HG02610 (cell line): ENCODE data around the gene NAP1L4.
"Not testable (repeated sequence)": the region's sequence is repeated elsewhere in the genome, so short reads cannot be mapped to it uniquely, and the experiment has no call there.

Source experiments
- ATAC-seq: cut with Tn5 transposase; IDR thresholded peaks from one replicate; pipeline ENCODE4 v1.9.1; 2021; ENCODE audit warnings: mild to moderate bottlenecking, moderate library complexity; ENCODE audit not compliant: unreplicated experiment

NAP1L4 gene

GRCh38 chr11:2911785-2912391 is 80.2 kb downstream of the NAP1L4 start:
- ATAC-seq, result no peak

GRCh38 chr11:2911088-2911784 is 80.9 kb downstream of the NAP1L4 start:
- ATAC-seq, result no peak

- no peak for ATAC-seq
Measured at GRCh38 chr11:2910401-2910955, 81.7 kb downstream of the NAP1L4 start.

DNA sequence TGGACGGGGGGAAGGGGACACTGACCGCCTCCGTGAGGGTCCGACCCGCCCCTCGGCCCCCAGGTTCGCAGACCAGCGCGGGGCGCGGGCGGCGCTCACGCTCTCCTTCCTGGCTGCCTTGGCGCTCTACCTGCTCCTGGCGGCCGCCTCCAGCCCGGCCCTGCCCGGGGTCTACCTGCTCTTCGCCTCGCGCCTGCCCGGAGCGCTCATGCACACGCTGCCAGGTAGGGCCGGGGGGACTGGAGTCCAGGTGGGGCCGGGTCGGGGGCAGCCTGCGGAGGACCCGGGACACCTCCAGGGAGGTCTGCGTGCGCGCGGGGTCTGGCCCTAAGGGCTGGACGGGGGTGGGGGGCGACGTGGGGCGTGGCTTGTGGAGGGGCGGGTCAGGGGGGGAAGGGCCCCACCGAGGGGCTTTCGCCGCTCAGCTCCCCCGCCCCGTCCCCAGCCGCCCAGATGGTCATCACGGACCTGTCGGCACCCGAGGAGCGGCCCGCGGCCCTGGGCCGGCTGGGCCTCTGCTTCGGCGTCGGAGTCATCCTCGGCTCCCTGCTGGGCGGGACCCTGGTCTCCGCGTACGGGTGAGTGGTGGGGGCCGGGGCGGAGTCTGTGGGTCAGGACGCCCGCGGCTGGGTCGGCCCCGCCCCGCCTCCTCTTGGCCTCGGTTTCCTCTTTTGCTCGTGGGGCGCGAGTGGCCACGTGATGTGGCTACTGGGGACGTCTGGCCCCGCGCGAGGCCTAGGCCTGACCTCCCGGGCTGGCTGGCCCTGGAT is 82.8 kb downstream of the NAP1L4 start:
- ATAC-seq, result no peak

DNA sequence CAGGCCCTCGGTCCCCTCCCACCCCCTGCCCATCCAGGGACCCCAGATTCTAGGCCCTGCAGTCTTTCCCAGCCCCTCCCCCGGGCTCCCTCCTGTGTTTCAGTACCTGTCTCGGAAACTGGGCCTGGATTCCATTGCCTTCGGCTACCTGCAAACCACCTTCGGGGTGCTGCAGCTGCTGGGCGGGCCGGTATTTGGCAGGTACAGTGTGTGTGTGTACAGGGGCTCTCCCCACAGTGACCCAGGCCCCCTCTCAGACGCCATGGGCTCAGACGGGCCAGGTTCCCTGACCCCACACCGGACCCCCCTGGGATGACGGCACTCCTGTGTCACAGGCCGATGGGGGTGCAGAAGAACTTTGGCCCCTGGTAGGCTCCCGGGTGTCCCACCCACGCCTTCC is 84.0 kb downstream of the NAP1L4 start:
- no peak for ATAC-seq

DNA sequence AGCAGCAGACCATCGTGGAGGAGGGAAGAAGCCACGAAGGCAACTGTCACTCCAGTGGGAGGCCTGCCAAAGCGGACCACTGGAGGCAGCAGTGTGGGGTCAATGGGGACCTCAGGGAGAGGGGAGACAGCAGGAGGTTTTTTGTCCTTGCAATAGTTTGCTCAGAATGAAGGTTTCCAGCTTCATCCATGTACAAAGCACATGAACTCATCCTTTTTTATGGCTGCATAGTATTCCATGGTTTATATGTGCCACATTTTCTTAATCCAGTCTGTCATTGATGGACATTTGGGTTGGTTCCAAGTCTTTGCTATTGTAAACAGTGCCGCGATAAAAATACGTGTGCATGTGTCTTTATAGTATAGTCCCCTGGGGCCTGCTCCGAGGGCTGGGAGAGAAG is 86.8 kb downstream of the NAP1L4 start:
- ATAC-seq, result not testable (repeated sequence)

DNA sequence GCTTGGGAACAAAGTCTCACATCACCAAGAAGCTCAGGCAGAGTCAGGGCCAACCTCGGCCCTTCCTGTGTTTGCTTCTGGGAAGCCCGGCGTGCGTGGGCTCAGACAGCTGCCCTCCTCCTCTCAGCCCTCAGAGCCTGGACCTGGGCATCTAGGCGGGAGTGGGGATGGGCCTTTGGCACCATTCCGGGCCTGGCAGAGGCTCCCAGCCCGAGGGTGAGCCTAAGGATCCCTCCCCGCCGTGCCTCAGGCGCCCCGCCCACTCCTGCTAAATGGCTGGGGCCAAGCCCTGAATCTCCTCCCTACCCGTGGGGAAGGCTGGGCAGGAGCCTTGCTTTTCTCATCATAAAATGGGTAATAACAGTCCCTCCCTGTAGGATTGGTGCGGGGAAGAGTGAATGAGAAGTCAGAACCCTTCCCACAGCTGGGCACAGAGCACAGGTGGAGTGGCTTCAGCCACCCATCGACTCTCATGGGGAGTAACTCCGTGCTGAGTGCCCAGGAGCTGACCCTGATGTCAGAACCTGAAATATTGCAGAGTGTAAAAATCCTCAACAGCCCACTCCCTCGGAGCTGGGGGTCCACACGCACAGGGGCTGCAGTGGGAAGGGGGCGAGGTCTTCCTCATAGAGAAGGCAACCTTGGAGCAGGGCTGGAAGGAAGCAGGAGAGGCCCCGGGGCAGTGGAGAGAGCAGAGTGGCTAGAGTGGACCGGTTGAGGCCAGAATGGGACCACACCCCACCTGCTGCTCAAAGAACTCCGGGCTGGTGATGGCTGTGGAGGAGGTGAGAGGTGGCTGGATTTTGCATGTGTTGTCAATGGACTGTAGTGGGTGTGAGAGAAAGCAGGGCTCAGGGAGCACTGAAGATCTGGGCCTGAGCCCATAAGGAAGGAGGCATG is 87.7 kb downstream of the NAP1L4 start:
- ATAC-seq, result no peak

GRCh38 chr11:2903672-2904011 is 88.5 kb downstream of the NAP1L4 start:
- no peak for ATAC-seq

GRCh38 chr11:2902784-2903671 is 89.1 kb downstream of the NAP1L4 start:
- no peak for ATAC-seq

- peak; percentile 93 for ATAC-seq
Measured at GRCh38 chr11:2901854-2902783, 90.0 kb downstream of the NAP1L4 start.

DNA sequence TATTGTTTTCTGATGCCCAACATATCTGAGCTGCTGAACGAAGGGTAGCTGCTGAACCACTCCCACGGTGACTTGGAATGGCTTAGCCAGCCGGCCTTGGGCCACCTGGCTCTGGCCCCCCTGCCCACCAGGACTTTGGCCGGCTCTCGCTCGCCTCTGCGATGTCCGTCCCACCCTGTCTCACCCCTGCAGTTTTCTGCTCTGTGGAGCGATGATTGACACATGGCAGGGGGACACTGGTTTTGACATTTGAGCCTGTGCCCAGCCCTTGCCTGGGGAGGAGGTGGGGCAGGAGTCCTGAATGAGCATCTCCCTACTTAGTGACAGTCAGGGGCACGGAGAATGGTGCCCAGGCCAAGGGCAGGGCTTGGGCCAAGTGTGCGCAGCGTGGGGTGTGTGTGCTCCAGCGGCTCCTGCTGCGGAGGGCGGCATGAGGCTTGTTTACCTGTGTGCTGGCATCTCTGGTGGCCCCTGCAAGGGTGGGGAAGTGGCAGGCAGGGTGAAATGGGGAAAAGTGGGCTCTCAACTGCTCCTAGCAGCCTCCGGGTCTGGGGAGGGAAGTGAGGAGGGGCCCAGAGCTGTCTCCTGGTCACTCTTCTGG is 90.8 kb downstream of the NAP1L4 start:
- no peak for ATAC-seq

- no peak for ATAC-seq
Measured at GRCh38 chr11:2899080-2899783, 92.9 kb downstream of the NAP1L4 start.

- no peak for ATAC-seq
Measured at GRCh38 chr11:2898366-2899079, 93.6 kb downstream of the NAP1L4 start.

- no peak for ATAC-seq
Measured at GRCh38 chr11:2897048-2897447, 95.1 kb downstream of the NAP1L4 start.

DNA sequence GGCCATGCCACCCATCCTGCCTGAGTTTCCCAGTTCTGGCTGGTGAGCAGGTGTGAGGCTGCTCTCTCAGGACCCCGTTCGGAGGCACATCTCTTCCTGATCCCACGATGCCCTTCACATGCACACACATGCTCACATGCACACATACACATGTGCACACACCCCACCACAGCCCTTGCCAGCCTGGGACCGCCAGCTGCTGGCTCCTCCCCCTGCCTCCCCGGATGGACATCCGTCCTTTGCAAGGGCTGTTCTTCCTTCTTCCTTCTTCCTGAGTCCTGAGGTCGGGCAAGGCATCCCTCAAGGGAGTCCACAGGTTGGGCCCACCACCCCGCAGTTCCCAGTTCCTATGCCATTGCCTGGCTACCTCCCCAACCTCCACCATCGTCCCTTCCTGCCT is 96.1 kb downstream of the NAP1L4 start:
- no peak for ATAC-seq
